MG63 (cell line): ENCODE results near the gene NHLRC4. TPM values are rescaled to one million over a fixed set of nuclear protein-coding genes. Genes with fewer than 3 reads are reported as not detected.

Source experiments
- DNase-seq: peaks from one replicate; pipeline ENCODE4 v3.0.0-alpha.2; 2020
- H3K27me3 ChIP-seq: fragments of 250-450 bp; sonication (Bioruptor Pico); 2 replicates; pipeline ENCODE4 v1.5.1; 2020; ENCODE audit warnings: mild to moderate bottlenecking, moderate library complexity
- H3K36me3 ChIP-seq: fragments of 250-450 bp; sonication (Bioruptor Pico); 2 replicates; pipeline ENCODE4 v1.5.1; 2020; ENCODE audit warnings: mild to moderate bottlenecking, moderate library complexity
- H3K4me3 ChIP-seq: fragments of 250-450 bp; sonication (Bioruptor Pico); 2 replicates; pipeline ENCODE4 v1.5.1; 2020; ENCODE audit warnings: mild to moderate bottlenecking, moderate library complexity
- H3K9me3 ChIP-seq: fragments of 250-450 bp; sonication (Bioruptor Pico); 2 replicates; pipeline ENCODE4 v1.5.1; 2020; ENCODE audit warnings: mild to moderate bottlenecking, moderate library complexity
- total RNA-seq: library from RNA; depleted of rRNA; stranded (reverse); fragments of >200 nt; shearing (Covaris generic); gene quantifications from 2 replicates; pipeline ENCODE4 v1.2.3, GENCODE V29; 2014; ENCODE audit warnings: low replicate concordance

Gene NHLRC4
- total RNA-seq, 1 experiment from 2014 or later, result not detected

- no peaks in the 10 kb centered on the region for H3K27me3 ChIP-seq
- DNase-seq, result no peak
- H3K36me3 ChIP-seq, result peaks cover 45% of the 10 kb centered on the region
- no peak overlapping the region for H3K4me3 ChIP-seq
- H3K9me3 ChIP-seq, result no peaks in the 10 kb centered on the region
Measured at GRCh38 chr16:544517-544916, 22.3 kb upstream of the NHLRC4 start.

DNA sequence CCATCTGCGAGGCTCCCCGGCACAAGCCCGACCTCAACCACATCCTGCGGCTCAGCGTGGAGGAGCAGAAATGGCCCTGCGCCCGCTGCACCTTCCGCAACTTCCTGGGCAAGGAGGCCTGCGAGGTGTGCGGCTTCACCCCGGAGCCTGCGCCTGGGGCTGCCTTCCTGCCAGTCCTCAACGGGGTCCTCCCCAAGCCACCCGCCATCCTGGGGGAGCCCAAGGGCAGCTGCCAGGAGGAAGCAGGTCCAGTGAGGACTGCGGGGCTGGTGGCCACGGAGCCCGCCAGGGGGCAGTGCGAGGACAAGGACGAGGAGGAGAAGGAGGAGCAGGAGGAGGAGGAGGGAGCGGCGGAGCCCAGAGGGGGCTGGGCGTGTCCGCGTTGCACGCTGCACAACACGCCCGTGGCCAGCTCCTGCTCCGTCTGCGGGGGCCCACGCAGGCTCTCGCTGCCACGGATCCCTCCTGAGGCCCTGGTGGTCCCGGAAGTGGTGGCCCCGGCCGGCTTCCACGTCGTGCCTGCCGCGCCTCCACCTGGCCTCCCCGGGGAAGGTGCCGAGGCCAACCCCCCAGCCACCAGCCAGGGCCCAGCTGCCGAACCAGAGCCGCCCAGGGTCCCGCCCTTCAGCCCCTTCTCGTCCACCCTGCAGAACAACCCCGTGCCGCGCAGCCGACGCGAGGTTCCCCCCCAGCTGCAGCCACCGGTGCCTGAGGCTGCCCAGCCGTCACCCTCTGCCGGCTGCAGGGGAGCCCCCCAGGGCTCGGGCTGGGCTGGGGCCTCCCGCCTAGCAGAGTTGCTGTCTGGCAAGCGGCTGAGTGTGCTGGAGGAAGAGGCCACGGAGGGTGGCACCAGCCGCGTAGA lies 19.7 kb upstream of the NHLRC4 start:
- H3K36me3 ChIP-seq, result peaks cover 38% of the 10 kb centered on the region
- H3K27me3 ChIP-seq, result no peaks in the 10 kb centered on the region
- H3K9me3 ChIP-seq, result no peaks in the 10 kb centered on the region
- no peak for DNase-seq
- H3K4me3 ChIP-seq, result no peak overlapping the region

DNA sequence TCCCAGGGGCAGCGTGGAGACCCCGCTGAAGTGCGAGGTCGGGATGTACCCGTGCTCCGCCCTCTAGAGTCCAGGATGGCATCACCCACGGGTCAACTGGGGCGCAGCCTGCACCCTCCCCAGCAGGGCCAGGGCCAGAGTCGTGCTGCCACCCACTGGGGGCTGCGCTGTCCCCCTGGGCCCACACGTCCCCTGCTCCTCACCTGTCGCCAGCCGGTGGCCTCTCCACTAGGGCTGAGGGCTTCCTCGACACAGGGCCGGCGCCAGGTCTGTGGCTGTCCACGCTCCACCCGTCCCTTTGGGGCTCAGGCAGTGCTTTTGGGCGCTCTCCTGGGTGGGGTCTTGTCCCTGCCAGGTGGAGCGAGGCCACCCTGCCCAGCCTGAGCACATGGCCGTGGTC lies 18.2 kb upstream of the NHLRC4 start:
- no peak for DNase-seq
- Histone ChIP-seq H3K4me3 (no peak overlapping the region), H3K9me3 (no peaks in the 10 kb centered on the region), H3K27me3 (no peaks in the 10 kb centered on the region), H3K36me3 (peaks cover 39% of the 10 kb centered on the region)

DNA sequence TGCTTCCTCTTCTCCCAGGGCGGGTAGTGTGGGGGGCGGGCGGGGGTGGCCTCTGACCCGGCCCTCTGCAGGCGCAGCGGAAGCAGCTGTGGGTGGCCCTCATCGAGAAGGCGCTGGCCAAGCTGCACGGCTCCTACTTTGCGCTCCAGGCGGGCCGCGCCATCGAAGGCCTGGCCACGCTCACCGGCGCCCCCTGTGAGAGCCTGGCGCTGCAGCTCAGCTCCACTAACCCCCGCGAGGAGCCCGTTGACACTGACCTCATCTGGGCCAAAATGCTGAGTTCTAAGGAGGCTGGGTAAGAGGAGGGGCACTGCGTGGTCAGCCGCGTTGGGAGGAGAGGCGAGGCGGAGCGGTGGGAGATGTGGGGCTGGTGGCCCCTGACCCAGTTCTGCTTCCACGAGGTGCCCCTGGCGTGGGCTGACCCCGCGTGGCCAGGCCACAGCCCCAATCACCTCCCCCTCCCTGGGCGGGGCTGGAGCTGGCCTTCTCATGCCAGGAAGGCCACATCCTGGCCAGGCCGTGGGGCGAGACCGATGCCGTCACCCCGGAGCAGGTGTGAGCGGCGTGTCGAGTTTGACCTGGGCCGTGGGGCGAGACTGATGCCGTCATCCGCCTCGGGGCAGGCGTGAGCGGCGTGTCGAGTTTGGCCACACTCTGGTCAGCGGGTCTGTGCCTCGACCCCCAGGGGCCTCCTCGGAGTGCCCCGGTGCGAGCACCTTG lies 17.1 kb upstream of the NHLRC4 start:
- Histone ChIP-seq H3K4me3 (no peak overlapping the region), H3K27me3 (no peaks in the 10 kb centered on the region), H3K36me3 (peaks cover 42% of the 10 kb centered on the region), H3K9me3 (no peaks in the 10 kb centered on the region)
- no peak for DNase-seq

DNA sequence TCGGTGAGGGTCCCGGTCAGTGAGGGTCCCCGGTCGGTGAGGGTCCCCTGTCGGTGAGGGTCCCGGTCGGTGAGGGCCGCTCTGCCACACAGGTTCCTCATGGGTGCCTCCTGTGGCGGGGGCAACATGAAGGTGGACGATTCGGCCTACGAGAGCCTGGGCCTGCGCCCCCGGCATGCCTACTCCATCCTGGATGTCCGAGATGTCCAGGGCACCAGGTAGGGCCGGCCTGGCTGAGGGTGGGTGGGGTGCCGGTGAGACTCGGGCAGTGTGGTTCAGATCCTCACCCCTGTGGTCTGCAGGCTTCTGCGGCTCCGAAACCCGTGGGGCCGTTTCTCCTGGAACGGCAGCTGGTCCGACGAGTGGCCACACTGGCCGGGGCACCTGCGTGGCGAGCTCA lies 15.6 kb upstream of the NHLRC4 start:
- peaks cover 42% of the 10 kb centered on the region for H3K36me3 ChIP-seq
- H3K4me3 ChIP-seq, result no peak overlapping the region
- H3K9me3 ChIP-seq, result no peaks in the 10 kb centered on the region
- no peak for DNase-seq
- H3K27me3 ChIP-seq, result no peaks in the 10 kb centered on the region

GRCh38 chr16:552171-552570 lies 14.6 kb upstream of the NHLRC4 start:
- H3K27me3 ChIP-seq, result no peaks in the 10 kb centered on the region
- H3K36me3 ChIP-seq, result peaks cover 39% of the 10 kb centered on the region
- H3K4me3 ChIP-seq, result no peak overlapping the region

GRCh38 chr16:553601-554296 lies 13.1 kb upstream of the NHLRC4 start:
- peaks cover 25% of the 10 kb centered on the region for H3K36me3 ChIP-seq
- no peaks in the 10 kb centered on the region for H3K9me3 ChIP-seq
- no peak for DNase-seq
- H3K27me3 ChIP-seq, result no peaks in the 10 kb centered on the region; the same call in 1 of the 2 replicates
- no peak overlapping the region for H3K4me3 ChIP-seq

More at GRCh38 chr16:552171-552570, 14.6 kb upstream of the NHLRC4 start:
- H3K9me3 ChIP-seq, result no peaks in the 10 kb centered on the region
- no peak for DNase-seq

DNA sequence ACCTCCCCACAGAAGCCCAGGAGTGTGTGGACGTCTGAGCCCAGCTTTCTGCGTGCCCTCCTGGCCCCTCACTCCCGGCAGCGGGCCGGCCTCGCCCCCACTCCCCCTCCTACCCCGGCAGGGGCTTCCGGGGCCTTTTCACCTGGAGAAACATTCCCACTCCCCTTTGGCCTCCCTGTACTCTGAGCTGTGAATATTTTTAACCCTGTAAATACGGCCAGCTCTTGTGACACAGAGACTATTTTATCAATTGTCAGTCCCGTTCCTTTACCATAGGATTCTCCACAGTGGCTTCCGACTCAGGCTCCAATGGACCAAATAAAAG lies 12.5 kb upstream of the NHLRC4 start:
- no peaks in the 10 kb centered on the region for H3K9me3 ChIP-seq
- H3K27me3 ChIP-seq, result peaks cover under 1% of the 10 kb centered on the region; the same call in 1 of the 2 replicates

DNA sequence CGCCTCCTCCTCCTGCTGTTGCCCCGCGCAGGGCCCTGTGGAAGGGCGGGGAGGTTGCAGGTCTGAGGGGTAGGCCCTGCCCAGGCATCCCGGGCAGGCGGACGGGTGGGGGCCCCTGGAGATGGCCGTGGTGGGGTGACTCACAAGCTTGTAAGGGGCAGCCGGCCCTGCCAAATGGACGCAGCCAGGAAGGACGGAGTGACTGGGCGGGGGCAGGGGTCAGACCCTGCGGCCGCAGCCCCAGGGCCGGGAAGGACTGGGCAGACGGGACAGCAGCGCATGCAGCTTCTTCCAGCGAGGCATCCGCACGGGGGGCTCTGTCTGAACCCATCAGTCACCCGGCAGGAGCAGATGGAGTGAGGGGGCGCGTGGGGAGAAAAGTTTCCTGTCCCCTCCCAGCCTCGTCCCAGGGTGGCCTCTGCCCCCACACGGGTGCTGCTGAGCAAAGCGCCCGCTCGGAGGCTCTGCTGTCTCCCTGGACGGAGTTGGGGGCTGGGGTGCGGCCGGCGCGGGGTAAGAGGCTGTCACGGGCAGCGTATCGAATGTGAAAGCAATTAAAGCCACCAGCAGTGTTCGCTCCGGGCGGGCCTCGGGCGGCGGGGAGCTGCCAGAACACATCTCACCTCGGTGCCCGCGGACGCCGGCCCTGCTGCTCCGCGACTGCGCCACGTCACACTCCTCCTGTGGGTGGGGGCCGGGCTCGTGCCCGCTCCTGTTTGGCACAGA lies 12.0 kb upstream of the NHLRC4 start:
- Histone ChIP-seq H3K4me3 (no peak overlapping the region), H3K27me3 (peaks cover 6% of the 10 kb centered on the region), H3K9me3 (no peaks in the 10 kb centered on the region), H3K36me3 (peaks cover 19% of the 10 kb centered on the region)
- DNase-seq, result peak; percentile 40

More for the DNA sequence above, 12.5 kb upstream of the NHLRC4 start:
- Histone ChIP-seq H3K36me3 (peaks cover 24% of the 10 kb centered on the region), H3K4me3 (no peak overlapping the region)
- DNase-seq, result no peak

DNA sequence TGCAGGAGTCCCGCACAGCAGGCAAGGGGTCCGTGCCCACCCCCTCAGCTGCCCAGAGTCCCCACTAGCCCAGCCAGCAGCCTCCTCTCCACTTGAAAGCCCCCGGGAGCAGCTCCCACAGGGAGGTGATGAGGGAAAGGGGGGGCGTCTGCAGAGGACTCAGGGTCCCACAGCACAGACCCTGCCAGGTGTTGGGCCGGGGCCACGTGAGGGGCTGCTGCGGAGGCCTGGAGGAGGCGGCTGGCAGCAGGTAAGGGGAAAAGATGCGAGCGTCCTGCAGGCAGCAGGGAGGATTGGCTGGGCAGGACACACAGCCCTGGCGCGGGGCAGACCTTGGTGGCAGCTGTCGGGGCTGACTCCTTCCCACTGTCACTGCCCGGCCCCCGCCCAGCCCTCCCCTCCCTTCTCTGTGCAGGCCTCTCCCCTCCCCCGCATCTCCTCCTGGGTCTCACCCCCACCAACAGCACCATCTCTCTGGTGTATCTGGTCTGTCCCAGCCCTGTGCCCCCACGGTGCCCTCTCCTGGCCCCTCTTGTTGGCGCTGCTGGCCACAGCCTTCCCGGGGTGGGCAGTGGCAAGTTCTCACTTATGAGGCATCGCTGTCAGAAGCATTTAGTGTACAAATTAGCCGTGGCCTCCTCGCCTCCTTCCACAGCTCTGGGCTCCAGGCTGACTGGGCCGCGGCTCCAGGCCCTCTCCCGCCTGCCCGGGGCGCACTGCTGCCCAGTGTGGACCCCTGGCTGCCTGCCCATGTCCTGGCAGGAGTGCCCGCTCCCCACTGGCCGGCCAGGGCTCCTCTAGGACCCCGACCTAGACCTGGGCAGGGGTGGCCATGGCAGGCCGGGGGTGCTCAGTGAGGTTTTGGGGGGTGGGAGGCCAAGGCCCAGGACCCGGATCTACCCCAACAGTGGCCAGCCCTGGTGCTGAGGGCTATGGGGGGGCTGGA lies 11.0 kb upstream of the NHLRC4 start:
- Histone ChIP-seq H3K9me3 (no peaks in the 10 kb centered on the region), H3K27me3 (peaks cover 7% of the 10 kb centered on the region), H3K4me3 (no peak overlapping the region), H3K36me3 (peaks cover 17% of the 10 kb centered on the region)
- no peak for DNase-seq

- Histone ChIP-seq H3K36me3 (peaks cover 12% of the 10 kb centered on the region), H3K4me3 (no peak overlapping the region), H3K27me3 (peaks cover 15% of the 10 kb centered on the region), H3K9me3 (no peaks in the 10 kb centered on the region)
- DNase-seq, result no peak
Measured at GRCh38 chr16:556474-557173, 10.2 kb upstream of the NHLRC4 start.

- Histone ChIP-seq H3K27me3 (peaks cover 21% of the 10 kb centered on the region), H3K4me3 (no peak overlapping the region), H3K36me3 (peaks cover 6% of the 10 kb centered on the region; the same call in 1 of the 2 replicates), H3K9me3 (no peaks in the 10 kb centered on the region)
- DNase-seq, result no peak
Measured at GRCh38 chr16:557463-558297, 9.1 kb upstream of the NHLRC4 start.

- Histone ChIP-seq H3K4me3 (no peak overlapping the region), H3K36me3 (peaks cover 3% of the 10 kb centered on the region; the same call in 1 of the 2 replicates), H3K27me3 (peaks cover 21% of the 10 kb centered on the region), H3K9me3 (no peaks in the 10 kb centered on the region)
- no peak for DNase-seq
Measured at GRCh38 chr16:558298-559020, 8.3 kb upstream of the NHLRC4 start.

DNA sequence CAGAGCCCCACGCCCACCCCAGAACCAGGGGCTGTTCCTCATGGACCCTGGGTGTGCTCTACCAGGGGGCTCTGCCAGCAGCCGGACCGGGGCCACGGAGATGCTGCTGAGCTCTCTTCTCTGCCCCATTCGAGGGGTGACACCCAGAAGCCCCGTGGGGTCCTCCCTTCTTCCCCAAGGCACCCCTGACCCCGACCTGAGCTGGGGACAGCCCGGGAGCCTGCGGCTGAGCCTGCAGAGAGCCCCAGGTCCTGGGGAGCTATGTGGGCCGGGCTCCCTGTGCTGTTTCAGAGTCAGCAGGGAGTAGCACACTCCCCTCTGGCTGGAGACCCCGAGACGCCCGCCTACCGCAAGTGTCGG lies 7.8 kb upstream of the NHLRC4 start:
- peaks cover 3% of the 10 kb centered on the region; the same call in 1 of the 2 replicates for H3K36me3 ChIP-seq
- H3K9me3 ChIP-seq, result no peaks in the 10 kb centered on the region
- H3K27me3 ChIP-seq, result peaks cover 21% of the 10 kb centered on the region
- H3K4me3 ChIP-seq, result no peak overlapping the region
- no peak for DNase-seq
